Breast epithelium (tissue), 4 donors: ENCODE measurements around the gene ERN2. TPM values are rescaled to one million over a fixed set of nuclear protein-coding genes. Genes with fewer than 3 reads are reported as not detected.

Source experiments
- DNase-seq, 2 donors: peaks; one replicate each; pipeline ENCODE4 v3.0.0-alpha.2; 2019; ENCODE audit warnings: low spot score in 2 of 2
- H3K27ac ChIP-seq, 2 donors: fragments of 200-600 bp; sonication (generic) in 1 of 2; one replicate each; pipeline ENCODE4 v1.5.1; 2016 to 2019; ENCODE audit warnings: mild to moderate bottlenecking in 1 of 2
- H3K27me3 ChIP-seq, 2 donors: fragments of 200-600 bp; sonication (generic) in 1 of 2; one replicate each; pipeline versions ENCODE4 v1.5.1 to v1.6.0; 2017 to 2019; ENCODE audit warnings: control low read depth in 1 of 2, mild to moderate bottlenecking in 1 of 2
- H3K36me3 ChIP-seq: fragments of 200-600 bp; one replicate; pipeline ENCODE4 v1.5.1; 2019
- H3K4me1 ChIP-seq, 2 donors: fragments of 200-600 bp; sonication (generic); one replicate each; pipeline ENCODE4 v1.5.1; 2016 to 2019; ENCODE audit warnings: control low read depth in 1 of 2
- H3K4me3 ChIP-seq, 3 donors: fragments of 200-600 bp; sonication (generic); 1 replicate in 2 of 3; 2 replicates in 1 of 3; pipeline ENCODE4 v1.5.1; 2016 to 2019; ENCODE audit warnings: mild to moderate bottlenecking in 3 of 3, moderate library complexity in 2 of 3
- H3K9me3 ChIP-seq, 2 donors: fragments of 200-600 bp; sonication (generic) in 1 of 2; one replicate each; pipeline ENCODE4 v1.5.1; 2016 to 2019; ENCODE audit warnings: control low read depth in 1 of 2
- CTCF ChIP-seq, 3 donors: fragments of 450-650 bp; IDR thresholded peaks; one replicate each; pipeline ENCODE4 v1.5.1; 2016 to 2017; ENCODE audit warnings: antibody characterized with exemption in 3 of 3, mild to moderate bottlenecking in 3 of 3, moderate library complexity in 3 of 3
- POLR2A ChIP-seq: fragments of 450-650 bp; IDR thresholded peaks from one replicate; pipeline ENCODE4 v1.6.1; 2016; ENCODE audit warnings: antibody characterized with exemption, mild to moderate bottlenecking, moderate library complexity
- POLR2AphosphoS5 ChIP-seq, 3 donors: sonication (generic); formaldehyde crosslinking; IDR thresholded peaks; one replicate each; pipeline ENCODE4 v1.6.1; 2017; ENCODE audit warnings: antibody characterized with exemption in 3 of 3
- intact Hi-C: fragments of 100-400 bp; cut with DNase I; formaldehyde crosslinking; loops from one replicate; pipeline ENCODE4 v1.15.1; 2023; ENCODE audit warnings: low total_unique reads
- total RNA-seq, 3 donors: library from RNA; depleted of rRNA; stranded (reverse); fragments of >200 nt; gene quantifications; one replicate each; pipeline ENCODE4 v1.1.0, GENCODE V29; 2016

Gene ERN2
- total RNA-seq, 3 donors from 2014 or later = 0.33 TPM; not detected in 2

- Histone ChIP-seq H3K27me3 (no peaks in the 10 kb centered on the region), H3K27ac (no peak overlapping the region), H3K36me3 (peaks cover 10% of the 10 kb centered on the region), H3K9me3 (no peaks in the 10 kb centered on the region), H3K4me3 (no peak overlapping the region), H3K4me1 (no peaks in the 10 kb centered on the region)
- TF ChIP-seq POLR2AphosphoS5 (IDR thresholded peaks at IDR 0.05) = no peak
- TF ChIP-seq POLR2A = no peak
- DNase-seq = no peak
- intact Hi-C loops = no loop called here
Observed at GRCh38 chr16:23687034-23687808, 25.8 kb downstream of the ERN2 start.

- no peaks in the 10 kb centered on the region for H3K36me3 ChIP-seq
- DNase-seq = no peak
- no peak overlapping the region for H3K4me3 ChIP-seq
Observed at GRCh38 chr16:23683487-23683886, 29.5 kb downstream of the ERN2 start.

GRCh38 chr16:23682181-23682580 is 30.8 kb downstream of the ERN2 start:
- TF ChIP-seq POLR2AphosphoS5 (IDR thresholded peaks at IDR 0.05) (no peak), CTCF (IDR thresholded peaks at IDR 0.05) (no peak), POLR2A (no peak)
- H3K27ac ChIP-seq = no peak overlapping the region
- no peaks in the 10 kb centered on the region for H3K9me3 ChIP-seq
- no peaks in the 10 kb centered on the region for H3K27me3 ChIP-seq
- H3K36me3 ChIP-seq = no peaks in the 10 kb centered on the region
- intact Hi-C loops = loop anchor here (5.0 kb wide), 1 partner anchor 1450 kb away; no protein-coding TSS in a partner anchor
- H3K4me3 ChIP-seq = no peak overlapping the region
- no peak for DNase-seq
- H3K4me1 ChIP-seq = no peaks in the 10 kb centered on the region

More at GRCh38 chr16:23683487-23683886, 29.5 kb downstream of the ERN2 start:
- no peak overlapping the region for H3K27ac ChIP-seq
- intact Hi-C loops = loop anchor here (5.0 kb wide), 1 partner anchor 1449 kb away; no protein-coding TSS in a partner anchor
- H3K27me3 ChIP-seq = no peaks in the 10 kb centered on the region
- no peaks in the 10 kb centered on the region for H3K4me1 ChIP-seq
- no peaks in the 10 kb centered on the region for H3K9me3 ChIP-seq
- no peak for TF ChIP-seq POLR2AphosphoS5 (IDR thresholded peaks at IDR 0.05)
- no peak for TF ChIP-seq CTCF (IDR thresholded peaks at IDR 0.05)
- TF ChIP-seq POLR2A = no peak

- no peaks in the 10 kb centered on the region for H3K9me3 ChIP-seq
- H3K27ac ChIP-seq = no peak overlapping the region
- H3K27me3 ChIP-seq = no peaks in the 10 kb centered on the region
- no peak overlapping the region for H3K4me3 ChIP-seq
- intact Hi-C loops = loop anchor here (5.0 kb wide), 1 partner anchor 1452 kb away; no protein-coding TSS in a partner anchor
- TF ChIP-seq POLR2AphosphoS5 (IDR thresholded peaks at IDR 0.05) = no peak
- no peak for TF ChIP-seq POLR2A
- no peak for TF ChIP-seq CTCF (IDR thresholded peaks at IDR 0.05)
- H3K36me3 ChIP-seq = no peaks in the 10 kb centered on the region
- no peak for DNase-seq
- H3K4me1 ChIP-seq = no peaks in the 10 kb centered on the region
Observed at GRCh38 chr16:23679986-23680336, 33.1 kb downstream of the ERN2 start.

GRCh38 chr16:23679274-23679985 is 33.6 kb downstream of the ERN2 start:
- intact Hi-C loops = no loop called here
- H3K4me1 ChIP-seq = no peaks in the 10 kb centered on the region
- DNase-seq = no peak
- no peaks in the 10 kb centered on the region for H3K27me3 ChIP-seq
- H3K9me3 ChIP-seq = no peaks in the 10 kb centered on the region
- peak overlapping the region; percentile 47 to 71 (median 62) for H3K4me3 ChIP-seq
- no peak overlapping the region for H3K27ac ChIP-seq
- no peaks in the 10 kb centered on the region for H3K36me3 ChIP-seq
- TF ChIP-seq CTCF (IDR thresholded peaks at IDR 0.05) (no peak), POLR2A (no peak), POLR2AphosphoS5 (IDR thresholded peaks at IDR 0.05) (no peak)
